Activated T-helper 1 cell treated with Interleukin-2 at 50 U/mL for 16 hours (primary cell): ENCODE results near the gene ECHS1.
A peak's percentile ranks its signal among the peaks of the same experiment; 100 is the strongest.
"Not testable (repeated sequence)": the region's sequence is repeated elsewhere in the genome, so short reads cannot be mapped to it uniquely, and the experiment has no call there.

ENCODE experiments used
- DNase-seq: peaks from one replicate; pipeline ENCODE4 v3.0.0-alpha.2; 2020; ENCODE audit warnings: low read depth

ECHS1 gene

GRCh38 chr10:133378251-133379096, 5.3 kb upstream of the ECHS1 start:
- peak; percentile 41 for DNase-seq

GRCh38 chr10:133377818-133378250, 4.7 kb upstream of the ECHS1 start:
- DNase-seq = no peak

DNA sequence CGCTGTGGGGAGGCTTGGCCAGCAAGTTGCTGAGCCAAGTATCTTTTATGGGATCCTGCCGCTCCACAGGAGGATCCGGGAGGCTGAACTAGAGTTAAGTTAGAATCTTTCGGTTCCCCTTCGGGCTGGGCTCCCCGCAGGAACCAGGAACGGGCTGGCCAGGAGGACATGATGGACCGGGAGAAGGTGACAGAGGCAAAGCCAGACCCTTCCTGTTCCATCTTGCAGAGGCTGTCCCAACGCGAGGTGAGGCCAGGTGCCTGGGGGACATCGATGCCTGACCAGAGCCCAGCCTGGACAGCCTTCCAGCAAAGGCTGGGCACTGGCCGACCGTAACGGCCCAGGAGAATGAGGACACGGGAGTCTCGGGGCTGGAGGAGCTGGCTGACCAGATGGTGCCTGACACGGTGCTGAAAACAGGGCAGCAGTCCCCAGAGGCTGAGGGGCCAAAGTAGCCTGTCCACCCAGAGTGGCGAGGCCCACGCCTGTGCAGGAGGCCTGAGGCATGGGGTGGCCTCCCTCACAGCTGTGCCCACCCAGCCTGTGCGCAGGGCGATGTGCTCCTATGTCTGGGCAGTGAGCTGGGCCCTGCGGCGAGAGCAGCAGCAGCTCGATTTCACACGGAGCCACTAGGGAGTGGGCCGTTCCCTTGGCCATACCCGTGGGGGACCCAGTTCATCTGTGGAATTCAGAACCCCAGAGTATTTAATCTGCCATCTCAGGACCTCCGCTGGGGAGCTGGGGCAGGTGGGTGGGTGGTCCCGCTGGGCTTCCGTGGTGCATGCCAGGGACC, 4.1 kb upstream of the ECHS1 start:
- no peak for DNase-seq

DNA sequence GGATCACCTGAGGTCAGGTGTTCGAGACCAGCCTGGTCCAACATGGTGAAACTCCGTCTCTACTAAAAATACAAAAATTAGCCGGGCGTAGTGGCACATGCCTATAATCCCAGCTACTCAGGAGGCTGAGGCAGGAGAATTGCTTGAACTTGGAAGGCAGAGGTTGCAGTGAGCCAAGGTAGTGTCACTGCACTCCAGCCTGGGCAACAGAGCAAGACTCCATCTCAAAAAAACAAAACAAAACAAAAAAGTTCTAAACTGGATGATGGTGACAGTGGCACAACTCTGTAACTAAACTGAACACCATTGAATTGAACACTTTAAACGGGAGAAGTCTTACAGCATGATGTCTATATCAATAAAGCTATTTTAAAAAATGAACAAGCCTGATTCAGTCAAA, 3.0 kb upstream of the ECHS1 start:
- not testable (repeated sequence) for DNase-seq

- DNase-seq = no peak
Measured at GRCh38 chr10:133375357-133376115, 2.4 kb upstream of the ECHS1 start.

DNA sequence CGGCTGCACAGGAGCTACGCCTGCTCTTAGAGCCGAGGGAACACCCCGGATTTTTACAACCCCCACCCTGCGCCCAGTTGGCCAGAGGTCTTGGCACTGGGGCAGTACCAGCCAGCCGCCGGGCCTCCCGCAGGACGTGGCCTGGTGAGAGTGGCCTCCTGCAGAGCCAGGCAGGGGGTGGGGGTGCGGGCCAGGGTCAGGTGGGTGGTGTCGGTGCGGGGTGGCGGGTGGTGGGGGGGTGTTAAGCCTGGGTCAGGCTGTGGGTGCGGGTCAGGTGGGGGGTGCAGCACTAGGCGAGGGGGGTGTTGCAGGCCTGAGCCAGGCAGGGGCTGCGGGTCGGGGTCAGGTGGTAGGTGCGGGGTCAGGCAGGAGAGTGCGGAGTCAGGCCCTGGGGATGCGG, 647 bp downstream of the ECHS1 start:
- DNase-seq = no peak

DNA sequence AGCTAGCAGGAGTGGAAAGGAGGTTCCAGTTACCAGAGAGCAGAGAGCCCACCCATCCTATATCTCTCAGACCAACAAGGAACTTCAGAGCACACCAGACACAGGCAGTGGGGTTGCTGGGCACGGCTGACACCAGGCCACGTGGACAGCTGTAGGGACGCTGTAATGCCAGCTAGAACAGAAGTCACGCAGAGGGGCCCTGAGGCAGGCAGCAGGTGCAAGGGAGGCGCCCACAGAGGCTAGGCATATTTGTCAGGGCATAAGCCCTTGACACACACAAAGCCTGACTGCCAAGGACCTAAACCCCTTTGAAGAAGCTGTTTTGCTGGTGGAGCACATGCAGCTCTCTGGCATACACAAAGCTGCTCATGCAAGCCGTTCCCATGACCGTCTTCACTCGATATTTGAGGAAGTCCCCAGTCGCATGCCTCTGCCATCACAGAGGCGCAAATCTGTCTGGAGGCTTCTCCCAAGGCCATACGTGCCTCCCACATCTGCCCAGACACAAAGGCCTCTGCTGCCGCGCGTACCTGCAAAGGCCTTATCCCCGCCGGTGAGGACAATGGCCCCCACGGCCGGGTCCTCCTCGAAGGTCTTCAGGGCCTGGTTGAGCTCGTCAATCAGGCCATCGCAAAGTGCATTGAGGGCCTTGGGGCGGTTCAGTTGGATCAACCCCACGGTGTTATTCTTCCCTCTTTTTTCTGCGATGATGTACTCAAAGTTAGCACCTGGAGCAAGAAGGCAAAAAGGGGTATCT, 2.9 kb downstream of the ECHS1 start:
- no peak for DNase-seq

DNA sequence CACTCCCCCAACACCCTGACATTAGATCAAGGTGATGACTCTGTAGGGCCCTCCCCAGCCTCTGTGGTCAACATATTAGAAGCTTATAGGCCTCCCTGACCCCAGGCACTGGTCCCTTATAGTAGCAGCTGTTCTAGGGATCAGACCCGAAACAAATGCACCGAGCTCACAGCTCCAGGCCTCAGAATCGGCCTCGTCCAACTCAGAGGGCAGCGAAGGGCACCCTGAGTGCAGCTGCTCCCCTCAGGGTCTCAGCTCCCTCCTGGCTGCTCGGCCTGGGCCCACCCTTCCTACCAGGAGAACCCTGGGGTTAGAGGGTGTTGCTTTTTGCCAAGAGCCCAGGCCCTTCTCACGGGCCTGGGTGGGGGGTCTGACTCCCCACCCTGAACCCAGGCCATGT, 5.0 kb downstream of the ECHS1 start:
- DNase-seq = no peak

- DNase-seq = not testable (repeated sequence)
Measured at GRCh38 chr10:133367461-133367860, 5.7 kb downstream of the ECHS1 start.

GRCh38 chr10:133366751-133367150, 6.4 kb downstream of the ECHS1 start:
- no peak for DNase-seq

DNA sequence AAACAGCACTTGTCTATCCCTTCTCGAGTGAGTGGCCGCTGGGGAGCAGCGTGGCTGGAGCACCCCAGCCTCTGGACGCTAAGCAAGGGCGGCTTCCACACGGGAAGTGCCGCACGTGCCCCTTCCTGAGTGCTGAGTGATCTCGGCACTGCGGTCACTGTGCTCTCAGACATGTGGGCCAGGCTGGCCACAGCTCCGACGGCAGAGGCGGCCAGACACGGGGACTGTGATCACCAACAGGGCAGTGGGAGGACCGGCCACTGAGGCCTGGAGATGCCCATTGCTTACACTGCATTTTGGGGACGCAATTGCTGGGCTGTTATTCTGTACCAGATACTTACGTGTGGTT, 7.0 kb downstream of the ECHS1 start:
- no peak for DNase-seq

DNA sequence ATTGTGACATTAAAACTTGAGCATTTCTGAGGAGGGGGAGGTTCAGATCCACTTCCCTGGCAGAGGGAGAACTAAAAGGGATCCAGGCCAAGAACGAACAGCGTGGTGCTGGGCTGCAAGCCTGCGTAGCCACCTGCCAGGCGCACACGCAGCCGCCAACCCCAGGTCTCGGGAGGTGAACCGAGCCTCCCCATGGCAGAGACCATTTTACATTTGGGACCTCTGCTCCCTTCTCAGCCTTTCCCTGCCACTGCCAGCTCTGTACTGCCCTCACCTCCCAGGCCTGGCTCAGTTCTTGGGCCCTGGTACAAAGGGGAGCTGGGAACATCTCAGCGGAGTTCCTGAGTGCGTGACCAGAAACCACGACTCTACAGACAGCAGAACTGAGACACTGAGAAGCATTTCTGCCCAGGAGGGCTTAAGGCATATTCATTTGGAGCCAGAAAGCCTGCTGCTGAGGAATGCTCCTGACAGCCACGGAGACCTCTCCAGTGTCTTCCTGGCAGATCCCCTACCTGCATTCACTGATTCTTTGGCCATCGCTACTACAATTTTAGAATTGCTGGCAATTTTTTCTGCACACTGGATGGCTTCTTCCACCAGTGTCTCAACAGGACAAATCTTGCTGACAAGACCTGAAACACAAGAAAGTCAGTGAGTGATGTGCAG, 7.6 kb downstream of the ECHS1 start:
- DNase-seq = no peak

GRCh38 chr10:133364645-133365431, 8.3 kb downstream of the ECHS1 start:
- DNase-seq = no peak

DNA sequence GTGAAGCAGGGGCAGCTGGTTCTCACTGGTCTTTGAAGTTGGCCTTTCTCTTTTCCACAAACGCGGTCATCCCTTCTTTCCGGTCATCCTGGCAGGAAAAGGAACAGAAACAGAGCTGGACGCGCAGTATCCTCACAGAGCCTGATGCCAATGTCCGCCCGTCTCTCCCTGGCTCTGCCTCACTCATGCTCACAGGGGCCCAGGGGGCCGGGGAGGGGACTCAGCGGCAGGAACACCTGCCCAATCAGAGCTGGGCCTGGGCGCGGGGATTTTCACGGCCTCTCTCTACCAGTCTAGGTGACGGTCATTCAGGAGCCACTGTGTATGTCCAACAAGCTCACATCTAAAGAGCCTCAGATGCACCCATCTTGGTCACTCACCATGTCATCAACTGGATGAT, 10.3 kb downstream of the ECHS1 start:
- no peak for DNase-seq

GRCh38 chr10:133361773-133362441, 11.2 kb downstream of the ECHS1 start:
- no peak for DNase-seq

GRCh38 chr10:133361227-133361626, 11.9 kb downstream of the ECHS1 start:
- DNase-seq = no peak

DNA sequence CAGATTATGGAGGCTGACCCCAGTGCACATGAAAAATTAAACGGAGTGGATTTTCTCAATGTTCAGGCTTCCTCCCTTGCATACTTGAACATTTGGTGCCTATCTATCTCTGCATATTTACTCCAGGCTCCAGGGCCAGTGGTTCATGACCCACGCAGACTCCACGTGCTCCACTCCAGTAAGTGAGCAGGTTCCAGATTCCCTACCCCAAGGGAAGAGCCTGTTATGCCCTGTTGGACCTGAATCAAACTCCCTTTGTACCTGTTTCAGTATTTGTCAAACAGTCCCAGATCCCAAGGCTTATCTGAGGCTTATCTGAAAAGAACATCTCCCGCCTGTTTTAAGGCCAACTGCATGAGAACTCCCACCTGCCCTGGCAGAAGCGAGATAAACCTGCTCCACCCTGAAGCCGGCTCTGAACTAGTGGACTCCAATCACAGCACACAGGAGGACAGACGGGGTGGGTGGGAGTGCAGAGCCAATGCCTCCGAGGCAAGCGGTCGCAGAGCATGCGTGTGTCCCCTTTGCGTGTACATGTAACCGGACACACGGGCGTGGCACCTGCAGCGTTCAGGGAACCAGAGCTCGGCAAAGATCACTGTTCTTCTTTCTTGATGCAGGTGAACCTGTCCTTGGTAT, 13.1 kb downstream of the ECHS1 start:
- no peak for DNase-seq

DNA sequence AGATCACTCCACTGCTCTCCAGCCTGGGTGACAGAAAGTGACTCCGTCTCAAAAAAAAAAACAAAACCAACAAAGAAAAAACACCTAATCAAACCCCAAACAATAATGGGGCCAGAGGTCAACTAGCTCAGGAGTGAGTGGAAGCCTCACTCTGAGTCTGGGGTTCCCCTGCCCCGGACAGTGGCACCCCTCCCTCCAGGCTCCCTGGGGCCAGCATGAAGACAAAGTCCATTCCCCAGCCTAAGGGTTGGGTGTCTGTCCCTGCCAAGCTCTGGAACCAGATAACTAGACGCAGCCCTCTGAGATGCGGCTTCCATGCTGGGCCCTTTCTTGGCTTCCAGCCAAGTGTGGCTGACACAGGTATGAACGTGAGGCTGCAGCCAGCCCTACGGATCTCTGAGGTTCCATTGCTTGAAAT, 13.6 kb downstream of the ECHS1 start:
- no peak for DNase-seq

DNA sequence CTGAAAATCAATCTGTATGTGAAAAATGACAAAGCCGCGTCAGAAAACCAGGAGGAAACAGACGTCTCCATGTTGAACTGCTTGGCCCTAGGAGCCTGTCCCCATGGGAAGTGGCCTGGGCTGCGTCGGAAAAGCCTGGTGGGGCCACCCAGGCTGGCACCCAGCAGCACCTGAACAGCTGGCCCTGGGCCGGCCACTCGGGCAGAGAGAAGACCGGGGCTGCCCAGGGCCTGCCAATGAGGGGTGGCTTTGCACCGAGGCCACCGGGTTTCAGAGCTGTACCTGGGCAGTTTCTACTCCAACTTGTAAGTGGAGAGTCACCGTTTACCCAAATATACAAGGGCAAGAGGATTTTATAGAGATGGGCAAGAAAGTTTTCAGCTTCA, 14.2 kb downstream of the ECHS1 start:
- DNase-seq = no peak
